Measurements from ENCODE around the gene VEGFC.

VEGFC gene

DNA sequence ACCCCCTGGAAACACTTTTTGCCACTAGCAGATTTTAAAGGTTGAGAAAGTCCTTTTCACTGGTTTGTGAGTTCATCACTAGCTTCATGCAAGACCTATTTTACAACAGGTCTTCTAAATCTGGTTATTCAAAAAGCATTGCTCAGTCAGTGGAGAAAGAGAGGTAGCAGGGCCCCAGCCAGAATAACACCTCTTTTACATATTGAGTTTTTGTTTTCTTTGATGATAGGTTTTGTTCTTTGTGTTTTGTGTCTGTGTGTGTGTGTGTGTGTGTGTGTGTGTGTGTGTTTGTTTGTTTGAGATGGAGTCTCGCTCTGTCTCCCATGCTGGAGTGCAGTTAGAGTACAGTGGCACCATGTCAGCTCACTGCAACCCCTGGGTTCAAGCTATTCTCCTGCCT is 2.7 kb upstream of the VEGFC start:
- no peak for DNase-seq

DNA sequence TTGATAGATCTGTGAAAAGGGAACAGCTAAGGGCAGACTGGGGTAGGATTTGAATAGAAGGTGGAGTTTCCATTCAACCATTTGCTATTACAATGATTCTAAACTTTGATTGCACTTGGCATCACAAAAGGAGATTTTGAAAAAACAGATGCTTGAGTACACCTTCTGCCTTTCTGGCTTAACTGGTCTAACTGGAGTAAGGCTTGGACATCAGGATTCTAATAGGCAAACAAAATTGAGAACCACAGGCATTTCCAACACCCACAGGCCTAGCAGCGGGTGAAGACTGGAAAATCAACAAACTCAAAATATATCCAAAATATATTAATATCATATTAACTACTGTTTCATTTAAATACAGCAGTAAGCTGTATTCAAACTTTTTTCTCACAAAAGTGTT is 1.9 kb upstream of the VEGFC start:
- DNase-seq: no peak

DNA sequence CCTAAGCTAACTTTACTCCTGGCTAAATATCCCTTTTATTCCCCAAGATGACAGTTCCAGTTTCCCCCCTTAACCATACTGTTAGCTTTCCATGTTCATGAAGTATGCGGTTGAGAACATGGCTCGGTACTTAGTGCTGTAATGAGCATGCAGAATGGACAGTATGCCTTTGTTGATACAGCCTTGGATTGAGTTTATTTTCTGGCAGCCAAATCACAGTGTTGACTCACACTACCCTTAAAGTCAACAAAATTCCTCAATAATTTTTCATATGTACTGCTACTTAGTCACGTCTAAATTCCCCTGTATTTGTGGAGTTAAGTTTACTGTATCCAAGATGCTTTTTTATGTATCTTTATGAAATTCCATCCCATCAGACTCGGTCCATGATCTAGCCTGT is 1.4 kb upstream of the VEGFC start:
- no peak for DNase-seq

DNA sequence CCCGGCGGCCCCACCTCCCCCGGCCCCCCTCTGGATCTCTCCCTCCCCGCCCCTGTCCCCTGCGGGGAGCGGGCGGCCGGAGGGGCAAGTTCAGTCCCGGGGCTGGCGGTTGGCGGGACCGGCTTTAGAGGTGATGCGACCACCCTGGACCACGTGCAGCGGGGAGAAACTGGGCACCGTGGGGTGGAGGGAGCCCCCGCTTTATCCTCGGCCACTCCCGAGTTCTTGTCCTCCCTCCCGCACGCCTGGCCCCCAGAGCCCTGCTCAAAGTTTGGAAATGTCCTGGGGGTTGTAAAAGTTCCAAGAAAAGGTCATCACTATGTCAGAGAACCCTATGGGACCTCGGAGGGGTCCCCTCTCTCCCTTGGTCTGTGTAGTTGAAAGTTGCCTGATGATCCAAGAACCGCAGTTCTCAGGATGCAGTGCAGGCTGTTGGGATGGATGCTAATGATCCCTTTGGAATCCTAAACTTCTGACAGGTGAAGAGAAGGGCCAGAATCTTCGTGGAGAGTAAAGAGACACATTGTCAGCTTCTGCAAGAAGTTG is 411 bp upstream of the VEGFC start:
- no peak for DNase-seq

DNA sequence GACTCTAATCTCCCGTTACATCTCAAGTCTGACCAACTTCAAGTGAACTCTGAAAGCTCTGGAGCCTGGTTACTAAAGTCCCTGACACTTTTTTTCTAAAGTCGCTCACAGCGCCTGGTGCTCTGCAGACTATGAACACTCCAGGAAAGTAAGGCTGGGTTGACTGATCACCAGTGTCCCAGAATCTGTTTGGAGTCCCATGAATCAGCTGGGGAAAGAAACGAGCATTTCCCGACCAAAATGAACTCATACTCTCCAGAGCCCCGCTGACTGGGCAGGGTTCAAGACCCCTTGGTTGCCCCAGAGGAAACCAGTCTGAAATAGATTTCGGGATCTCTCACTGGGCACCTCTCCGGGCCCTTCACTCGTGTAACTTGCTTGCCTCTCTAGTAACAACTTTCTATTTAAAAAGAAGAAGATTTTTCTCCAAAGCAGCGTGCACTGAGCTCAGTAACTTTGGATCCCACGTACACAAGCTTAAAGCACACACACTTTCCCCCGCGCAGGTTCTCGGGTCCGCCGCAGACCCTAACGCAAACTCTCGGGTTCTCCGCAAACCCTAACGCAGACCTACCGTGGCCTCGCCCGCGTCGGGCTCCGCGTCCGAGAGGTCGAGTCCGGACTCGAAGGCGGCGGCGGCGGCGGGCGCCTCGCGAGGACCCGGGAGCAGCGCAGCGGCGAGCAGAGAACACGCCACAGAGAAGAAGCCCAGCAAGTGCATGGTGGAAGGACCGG is 964 bp downstream of the VEGFC start:
- no peak for DNase-seq

DNA sequence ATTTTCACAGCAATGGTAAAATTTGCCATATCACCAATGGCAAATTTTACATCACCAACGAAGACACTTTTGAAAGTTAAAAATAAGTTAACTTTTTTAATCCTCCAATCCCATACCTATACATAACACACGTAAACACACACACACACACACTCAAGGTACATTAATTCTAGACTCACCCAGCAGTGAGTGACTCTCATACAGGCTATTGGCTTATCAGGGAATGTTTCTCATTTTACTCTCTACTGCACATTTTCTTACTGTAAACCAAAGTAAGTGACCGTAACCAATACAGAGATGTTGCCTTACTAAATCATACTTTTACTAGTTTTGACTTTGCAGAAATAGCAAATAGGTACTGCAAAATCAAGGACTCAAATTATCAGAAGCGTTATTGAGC is 2.3 kb downstream of the VEGFC start:
- DNase-seq: no peak

DNA sequence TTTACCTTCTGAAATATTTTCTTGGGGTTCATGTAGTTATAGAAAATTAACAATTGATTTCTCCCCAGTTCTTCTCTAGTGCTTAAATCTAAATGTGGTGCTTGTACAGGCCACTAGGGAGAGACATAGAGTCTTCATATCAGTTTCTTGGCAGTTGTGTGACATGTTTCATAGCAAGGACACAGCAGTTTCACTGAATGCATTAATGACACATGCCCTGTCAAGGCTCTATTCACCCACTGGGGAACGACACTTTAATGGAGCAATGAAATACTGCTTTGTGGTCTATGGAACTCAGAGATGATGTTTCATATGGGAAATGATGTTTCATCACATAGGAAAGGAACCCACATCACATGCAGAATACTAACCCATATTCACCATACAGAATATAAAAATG is 2.8 kb downstream of the VEGFC start:
- DNase-seq: no peak

DNA sequence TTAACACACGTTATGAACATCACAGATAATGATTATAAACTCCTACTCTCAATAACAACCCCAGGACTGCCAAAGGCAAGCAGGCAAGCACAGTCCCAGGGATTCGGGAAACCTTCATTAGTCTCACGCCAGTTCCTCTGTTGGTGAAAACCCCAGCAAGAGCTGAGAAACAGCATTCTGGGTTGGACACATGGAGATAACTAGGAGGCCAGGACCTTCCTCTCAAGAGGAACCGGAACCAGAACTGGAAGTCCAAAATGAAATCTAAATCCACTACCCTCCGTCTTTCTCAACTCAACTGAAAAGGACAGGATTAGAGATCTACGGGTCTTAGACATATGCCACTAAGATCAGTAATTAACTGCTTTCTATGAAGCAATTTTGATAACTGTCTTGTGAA is 3.8 kb downstream of the VEGFC start:
- no peak for DNase-seq

DNA sequence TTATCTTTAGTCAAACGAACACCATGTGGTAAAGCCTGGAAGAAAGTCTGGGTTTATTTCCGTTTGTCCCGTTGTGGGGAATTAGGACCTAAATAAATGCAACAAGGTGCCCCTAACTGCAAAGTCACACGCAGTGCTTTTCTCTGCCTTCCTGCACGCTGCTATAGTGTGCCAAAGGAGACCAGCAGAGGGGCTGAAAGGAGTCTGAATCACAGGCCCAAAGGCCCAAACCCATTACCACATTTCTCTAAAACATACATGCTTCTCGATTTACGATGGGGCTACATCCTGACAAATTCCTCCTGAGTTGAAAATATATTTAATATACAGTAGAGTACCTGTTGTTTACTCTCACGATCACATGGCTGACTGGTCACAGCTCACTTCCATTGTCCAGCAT is 4.5 kb downstream of the VEGFC start:
- DNase-seq: no peak

DNA sequence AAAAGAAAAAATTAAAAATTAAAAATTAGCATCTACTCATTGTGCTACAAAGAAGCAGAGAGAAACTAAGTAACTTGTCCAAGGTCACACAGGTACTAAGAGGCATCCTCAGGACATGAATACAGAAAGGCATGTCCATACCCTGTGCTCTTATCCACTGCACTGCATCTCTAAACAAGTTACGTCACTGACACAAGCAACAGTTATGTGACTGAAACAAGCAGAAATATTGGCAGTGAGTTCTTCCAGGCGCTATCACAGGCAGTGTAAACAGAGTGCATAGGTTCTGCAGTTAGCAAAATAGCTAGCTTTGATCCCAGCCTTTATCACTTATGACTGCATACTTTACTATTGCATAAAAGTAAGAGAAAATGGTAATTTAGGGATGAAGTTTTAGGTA is 7.9 kb downstream of the VEGFC start:
- DNase-seq: no peak

DNA sequence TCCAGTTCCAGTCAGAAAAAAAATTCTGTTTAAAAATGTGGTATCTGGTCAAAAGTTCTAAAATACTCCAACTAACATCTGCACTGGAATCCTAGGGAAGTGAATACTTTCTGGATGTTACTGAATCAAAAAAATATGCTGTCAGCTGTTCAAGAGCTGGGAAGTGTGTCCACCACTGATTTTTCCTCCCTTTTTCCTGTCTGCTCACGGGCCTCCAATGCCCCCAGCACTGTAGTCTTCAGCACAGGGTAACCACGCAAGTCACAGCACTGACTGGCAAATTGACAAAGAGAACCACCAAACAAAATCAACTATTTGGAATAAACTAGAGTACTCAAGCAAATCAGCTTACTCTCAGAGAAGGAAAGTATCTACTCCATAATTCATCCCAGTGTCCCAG is 9.9 kb downstream of the VEGFC start:
- DNase-seq: no peak

DNA sequence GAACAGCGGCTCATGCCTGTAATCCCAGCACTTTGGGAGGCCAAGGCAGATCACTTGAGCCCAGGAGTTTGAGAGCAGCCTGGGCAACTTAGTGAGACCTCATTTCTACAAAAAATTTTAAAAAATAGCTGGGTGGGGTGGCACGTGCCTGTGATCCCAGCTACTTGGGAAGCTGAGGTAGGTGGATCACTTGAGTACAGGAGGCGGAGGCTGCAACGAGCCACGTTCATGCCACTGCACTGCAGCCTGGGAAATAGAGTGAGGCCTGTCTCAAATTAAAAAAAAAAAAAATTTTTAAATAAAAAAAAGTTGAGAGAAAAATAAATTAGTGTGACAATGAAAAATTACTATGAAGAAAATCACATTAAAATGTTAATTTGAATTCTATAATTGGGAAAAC is 10.5 kb downstream of the VEGFC start:
- no peak for DNase-seq

DNA sequence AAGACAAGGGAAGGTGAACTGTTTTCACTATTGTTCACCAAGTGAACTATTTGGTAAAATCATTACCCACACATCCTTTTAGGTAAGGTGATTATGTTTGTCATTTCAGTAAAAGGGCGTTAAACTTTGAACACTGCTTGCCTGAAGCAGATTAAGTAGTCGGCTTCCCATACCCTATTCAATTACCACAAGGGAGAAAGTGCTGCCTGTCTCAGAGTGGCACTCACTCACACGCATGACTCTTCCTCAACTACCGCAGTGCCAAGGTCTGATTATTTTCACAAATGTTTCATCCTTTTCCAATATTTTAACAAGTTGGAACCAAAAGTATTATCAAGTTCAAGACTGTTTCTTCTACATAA is 11.0 kb downstream of the VEGFC start:
- DNase-seq: no peak

DNA sequence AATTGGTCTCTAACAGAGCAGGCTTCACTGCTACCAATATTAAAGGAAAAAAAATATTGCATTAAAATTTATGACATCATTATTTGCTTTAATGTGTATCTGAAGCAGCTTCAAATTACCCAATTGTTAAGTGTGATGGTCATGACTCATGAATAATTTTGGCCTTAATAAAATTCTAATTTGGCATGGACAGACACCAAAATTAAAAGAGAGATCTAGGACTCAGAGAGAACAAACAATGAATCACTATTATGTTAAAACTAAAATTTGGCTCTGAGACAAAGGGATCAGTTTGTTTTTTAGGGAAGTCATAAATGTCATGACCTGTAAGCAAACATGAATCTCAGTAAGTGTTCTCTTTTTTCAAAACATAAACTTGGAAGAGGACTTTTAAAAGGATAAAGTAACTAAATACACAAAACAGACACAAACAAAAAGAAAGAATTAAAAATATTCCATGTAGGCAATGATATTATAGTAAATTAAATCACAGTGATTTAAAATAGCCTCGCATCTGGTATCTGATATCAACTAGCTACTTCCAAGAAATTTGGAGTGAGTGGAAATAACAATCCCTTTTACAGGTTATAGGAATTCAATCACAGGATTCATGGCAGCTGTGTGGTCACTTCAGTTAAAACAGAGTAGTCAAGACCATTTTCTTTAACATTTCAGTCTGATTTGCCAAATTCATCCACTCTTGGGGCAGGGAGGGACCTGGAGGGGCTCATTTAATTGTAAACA is 11.6 kb downstream of the VEGFC start:
- no peak for DNase-seq

DNA sequence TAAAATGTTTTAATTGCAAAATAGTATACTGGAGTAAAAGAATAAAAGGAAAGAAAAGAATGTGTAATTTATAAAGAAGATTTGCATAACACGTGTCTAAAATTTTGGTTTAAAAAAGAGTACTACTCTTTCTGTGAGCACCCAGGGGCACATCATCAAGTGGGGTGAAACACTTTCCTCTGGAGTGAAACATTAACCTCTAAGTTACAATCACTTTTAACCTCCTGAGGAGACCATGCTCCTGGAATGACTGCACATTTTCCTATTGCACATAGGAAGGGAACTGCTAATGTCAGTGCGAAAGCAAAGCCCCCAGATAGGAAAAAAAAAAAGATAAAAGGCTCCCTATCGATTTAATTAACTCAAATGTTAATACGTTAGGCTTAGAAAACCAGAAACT is 13.3 kb downstream of the VEGFC start:
- DNase-seq: no peak

DNA sequence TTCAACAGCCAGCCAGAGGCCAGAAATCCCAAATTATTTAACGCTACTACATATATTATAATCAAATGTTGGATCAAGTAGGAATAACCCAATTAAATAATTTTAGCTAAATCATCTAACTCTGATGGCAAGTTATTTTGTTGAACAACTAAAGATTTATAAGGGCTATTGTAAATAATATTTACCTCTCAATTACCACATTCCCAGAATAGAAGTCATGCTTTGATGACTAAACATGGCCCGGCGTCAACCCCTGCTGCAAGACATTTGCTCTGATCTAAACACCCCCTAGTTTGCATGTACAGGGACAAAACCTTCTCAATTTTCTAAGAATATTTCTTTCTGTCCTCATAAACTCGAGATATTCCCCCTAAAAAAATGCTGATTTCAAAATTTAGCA is 14.2 kb downstream of the VEGFC start:
- DNase-seq: no peak

DNA sequence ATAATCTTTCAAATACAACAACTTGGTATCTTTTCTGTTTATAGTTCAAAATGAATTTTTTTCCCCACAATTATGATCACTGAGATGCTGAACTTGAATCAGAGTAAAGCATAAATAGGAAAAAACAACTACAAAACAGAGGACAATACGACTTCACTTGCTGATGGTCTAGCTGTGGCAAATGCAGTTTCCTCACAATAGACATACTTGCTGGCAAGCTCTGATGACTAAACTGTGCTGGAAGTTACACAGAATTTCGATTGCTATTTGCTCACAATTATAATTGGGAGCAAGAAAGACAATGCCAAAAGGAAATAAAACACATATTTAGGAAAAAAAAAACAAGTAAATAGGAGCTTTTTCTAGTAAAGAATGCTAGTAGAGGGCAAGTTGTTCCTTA is 14.7 kb downstream of the VEGFC start:
- DNase-seq: no peak

DNA sequence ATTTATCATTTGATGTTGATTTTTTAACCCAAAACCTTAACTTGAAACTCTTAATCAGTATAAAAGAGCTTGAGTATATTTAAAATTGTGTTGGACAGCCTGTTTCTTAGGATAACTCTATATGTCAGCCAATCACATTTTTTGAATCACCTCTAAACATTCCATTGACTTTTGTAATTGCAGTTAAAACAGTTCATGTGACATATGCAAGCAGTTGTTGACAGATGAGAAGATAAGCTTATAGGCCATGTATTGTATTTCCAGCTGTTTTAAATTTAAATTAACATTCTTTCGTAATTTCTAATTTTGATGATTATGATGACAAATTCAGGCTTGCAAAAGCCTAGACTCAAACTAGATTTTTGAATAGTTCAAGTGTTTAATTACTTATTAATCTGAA is 17.4 kb downstream of the VEGFC start:
- no peak for DNase-seq

DNA sequence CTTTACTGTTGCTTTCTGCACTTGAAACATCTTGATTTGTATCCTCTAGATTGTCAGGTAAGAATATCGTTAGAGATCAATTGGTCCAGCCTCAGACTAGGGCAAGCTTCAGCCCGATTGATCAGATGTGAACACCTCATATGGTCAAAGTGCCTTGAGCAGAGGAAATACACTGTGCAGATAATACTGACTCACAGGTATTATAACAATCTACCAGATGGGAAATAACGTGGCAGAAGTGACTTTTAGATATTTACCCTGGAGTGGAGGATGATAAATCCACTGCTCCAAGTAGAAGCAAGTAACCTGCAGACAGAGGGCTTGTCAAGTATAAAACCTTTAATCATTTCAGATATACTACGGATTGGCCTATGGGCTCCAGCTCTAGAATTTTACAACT is 17.9 kb downstream of the VEGFC start:
- no peak for DNase-seq

DNA sequence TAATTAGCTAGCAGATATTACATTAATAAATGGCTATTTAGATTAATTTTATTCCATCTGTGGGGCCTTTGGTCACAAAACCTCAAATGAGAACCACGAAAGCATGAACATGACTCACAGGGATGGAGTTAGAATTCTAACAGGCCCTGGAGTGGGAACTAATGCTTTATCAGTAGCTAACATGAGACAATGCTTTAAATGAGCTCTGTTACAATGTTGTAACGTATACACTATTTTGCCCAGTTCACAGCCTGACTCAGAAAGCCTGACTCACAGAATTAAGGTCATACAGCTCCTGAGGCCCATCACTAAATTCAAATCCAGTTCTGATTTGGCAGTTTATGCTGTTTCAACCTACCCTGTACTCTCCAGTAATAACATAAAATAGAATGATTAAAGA is 23.2 kb downstream of the VEGFC start:
- DNase-seq: no peak

DNA sequence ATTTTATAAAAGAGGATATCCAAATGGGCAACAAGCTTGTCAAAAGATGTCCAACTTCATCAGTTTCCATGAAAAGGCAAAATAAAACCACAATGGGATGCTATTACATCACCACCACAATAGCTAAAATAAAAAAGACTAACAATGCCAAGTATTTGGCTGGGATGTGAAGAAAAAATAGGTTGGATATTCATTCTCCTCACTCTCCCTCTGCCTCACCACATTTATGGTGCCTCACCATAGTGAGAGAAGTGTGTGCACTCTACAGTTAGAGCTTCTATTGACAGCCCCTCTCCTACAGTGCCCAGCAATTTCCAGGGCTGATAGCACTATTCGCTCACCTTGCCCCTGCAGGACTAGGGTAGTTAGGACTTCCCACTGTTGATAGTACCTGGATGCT is 25.5 kb downstream of the VEGFC start:
- no peak for DNase-seq

DNA sequence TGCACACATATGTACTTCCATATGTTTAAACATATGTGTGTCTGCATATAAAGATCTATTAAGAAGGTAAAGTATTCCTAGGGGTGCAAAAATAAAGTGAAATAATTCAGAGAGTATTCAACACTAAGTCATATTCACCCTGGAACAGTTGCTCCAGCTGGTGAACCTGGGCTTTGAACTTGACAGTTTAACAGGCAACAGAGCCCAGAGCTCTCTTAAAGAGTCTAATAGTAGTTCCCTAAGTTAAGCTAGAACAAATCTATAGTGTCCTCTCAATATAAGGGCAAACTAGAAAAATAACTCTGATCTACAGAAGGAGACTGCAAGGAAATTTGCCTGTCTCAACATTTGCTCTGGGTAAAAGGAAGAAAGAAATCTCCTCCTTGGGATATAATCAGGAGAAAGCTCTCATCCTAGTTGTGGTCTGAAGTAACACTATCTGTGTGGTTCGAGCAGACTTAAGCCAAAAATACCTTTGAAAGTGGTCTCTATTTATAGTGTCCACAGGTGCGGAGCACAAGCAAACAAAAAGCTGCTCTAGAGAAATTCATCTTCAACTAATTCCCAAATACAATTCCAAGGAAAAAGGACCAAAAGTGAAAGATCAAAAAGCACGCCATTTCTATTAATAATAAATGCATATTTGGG is 29.9 kb downstream of the VEGFC start:
- no peak for DNase-seq

DNA sequence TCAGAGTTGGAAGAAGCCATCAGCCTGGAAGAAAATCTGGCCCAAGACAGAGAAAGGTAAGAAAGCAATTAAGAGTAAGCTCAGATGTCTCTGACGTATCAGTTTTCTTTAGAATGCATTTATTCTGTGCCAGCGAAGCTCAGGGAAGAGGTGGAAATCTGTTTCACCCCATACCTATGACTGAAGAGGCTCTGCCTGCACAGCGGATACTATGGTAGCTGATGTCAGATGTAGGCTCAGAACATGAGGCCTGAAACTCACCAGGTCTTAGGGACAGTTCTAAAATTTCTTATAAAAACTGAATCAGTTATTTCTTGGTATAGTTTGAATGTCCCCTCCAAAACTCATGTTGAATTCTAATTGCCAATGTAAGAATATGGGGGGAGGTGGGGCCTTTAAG is 30.9 kb downstream of the VEGFC start:
- DNase-seq: no peak

DNA sequence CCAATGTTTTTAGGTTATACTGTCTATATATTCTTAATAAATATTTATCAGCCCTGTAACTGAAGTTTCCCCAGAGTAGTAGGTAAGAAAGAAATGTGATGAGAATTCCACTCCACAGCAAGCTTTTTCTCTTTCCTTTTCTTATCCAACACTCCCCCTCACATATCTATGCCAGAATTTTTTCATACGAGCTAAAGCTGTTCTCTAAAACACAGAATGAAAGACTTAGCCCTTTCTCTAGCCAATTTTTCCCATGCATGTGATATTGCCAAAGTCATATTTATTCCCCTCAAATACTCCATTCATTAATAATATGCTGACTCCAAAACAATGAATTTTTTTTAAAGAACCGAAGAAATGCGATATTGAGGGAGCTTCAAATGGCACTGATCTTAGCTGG is 32.3 kb downstream of the VEGFC start:
- DNase-seq: no peak

Measured in NCI-H510A (cell line).